ENCODE data around the gene ZBTB1.
A peak's percentile ranks its signal among the peaks of the same experiment; 100 is the strongest.
"Not testable (repeated sequence)": the region's sequence is repeated elsewhere in the genome, so short reads cannot be mapped to it uniquely, and the experiment has no call there.

Gene ZBTB1

GRCh38 chr14:64536488-64537245 lies 32.1 kb downstream of the ZBTB1 start:
- DNase-seq, result no peak

- peak; percentile 90 for DNase-seq
Observed at GRCh38 chr14:64540208-64541202, 35.9 kb downstream of the ZBTB1 start, which contains the start of gene HSPA2. TSS of gene HSPA2 (plus strand) at chr14:64540741. CDS start at chr14:64540850, 109 bp downstream.

GRCh38 chr14:64541261-64541971 lies 36.8 kb downstream of the ZBTB1 start:
- no peak for DNase-seq

- DNase-seq, result no peak
Observed at GRCh38 chr14:64541972-64542835, 37.6 kb downstream of the ZBTB1 start.

GRCh38 chr14:64542836-64543201 lies 38.2 kb downstream of the ZBTB1 start:
- DNase-seq, result no peak

- DNase-seq, result no peak
Observed at GRCh38 chr14:64544607-64545312, 40.2 kb downstream of the ZBTB1 start.

GRCh38 chr14:64549016-64549415 lies 44.4 kb downstream of the ZBTB1 start:
- DNase-seq, result no peak

GRCh38 chr14:64549791-64550620 lies 45.4 kb downstream of the ZBTB1 start, which contains the start of gene PPP1R36:
TSS of gene PPP1R36 (plus strand) at chr14:64549961. CDS start at chr14:64549998, 37 bp downstream.
- DNase-seq, result peak; percentile 35

- DNase-seq, result no peak
Observed at GRCh38 chr14:64550621-64551333, 46.2 kb downstream of the ZBTB1 start.

- no peak for DNase-seq
Observed at GRCh38 chr14:64554556-64554955, 50.0 kb downstream of the ZBTB1 start.

GRCh38 chr14:64556526-64556925 lies 52.0 kb downstream of the ZBTB1 start:
- no peak for DNase-seq

- DNase-seq, result not testable (repeated sequence)
Observed at GRCh38 chr14:64558216-64558615, 53.6 kb downstream of the ZBTB1 start.

GRCh38 chr14:64561631-64562030 lies 57.1 kb downstream of the ZBTB1 start:
- DNase-seq, result no peak

- no peak for DNase-seq
Observed at GRCh38 chr14:64562436-64562835, 57.9 kb downstream of the ZBTB1 start.

GRCh38 chr14:64563696-64564095 lies 59.1 kb downstream of the ZBTB1 start:
- no peak for DNase-seq

GRCh38 chr14:64566651-64567122 lies 62.1 kb downstream of the ZBTB1 start:
- no peak for DNase-seq

- DNase-seq, result no peak
Observed at GRCh38 chr14:64569138-64569631, 64.6 kb downstream of the ZBTB1 start.

- not testable (repeated sequence) for DNase-seq
Observed at GRCh38 chr14:64569646-64570045, 65.1 kb downstream of the ZBTB1 start.
